GM12878 (cell line): Measurements from ENCODE around the gene ZNF142. TPM values are rescaled to one million over a fixed set of nuclear protein-coding genes. Genes with fewer than 3 reads are reported as not detected.

Experiments
- ATAC-seq: fragments of 200-7000 bp; cut with Tn5 transposase; 3 replicates; pipeline ENCODE4 v1.9.1; 2020; ENCODE audit warnings: mild to moderate bottlenecking, moderate library complexity
- BruUV-seq: library from RNA; stranded (reverse); fragments of 400-500 nt; replicated peaks from 2 replicates; lab custom pipeline; 2021; lab: Mats Ljungman, UMichigan
- CTCF ChIA-PET: fragments of 300-600 bp; sonication (Branson Sonifier 250); formaldehyde crosslinking; extraction: SDS; loops from one replicate; lab custom pipeline; 2021; ENCODE audit warnings: inconsistent platforms; lab: Yijun Ruan, JAX
- POLR2A ChIA-PET: fragments of 350-600 bp; formaldehyde crosslinking; extraction: SDS; loops from one replicate; lab custom pipeline; 2021; ENCODE audit warnings: inconsistent platforms; lab: Charles Lee
- RAD21 ChIA-PET: fragments of 300-600 bp; sonication (Branson Sonifier 250); formaldehyde crosslinking; loops from one replicate; lab custom pipeline; 2023; ENCODE audit warnings: antibody characterized with exemption; ENCODE audit not compliant: unreplicated experiment; lab: Charles Lee
- SMC1A ChIA-PET: fragments of 300-600 bp; sonication (Branson Sonifier 250); formaldehyde crosslinking; loops from one replicate; lab custom pipeline; 2023; ENCODE audit not compliant: unreplicated experiment, uncharacterized antibody; lab: Charles Lee
- DNase-seq: peaks from one replicate; pipeline ENCODE4 v3.0.0-alpha.2; 2011; ENCODE audit warnings: low read depth, low spot score
- FAIRE-seq: peaks from 3 replicates; lab custom pipeline; 2011; peaks lifted over from hg19 to GRCh38; lab: Jason Lieb, UNC
- H2AFZ ChIP-seq: 2 replicates; pipeline ENCODE4 v1.6.0; 2011; ENCODE audit warnings: low read depth, low read length, control low read depth; ENCODE audit not compliant: control insufficient read depth
- H3K27ac ChIP-seq: 2 replicates; pipeline ENCODE4 v1.5.1; 2011; ENCODE audit warnings: control low read depth; ENCODE audit not compliant: control insufficient read depth, insufficient read depth
- H3K27me3 ChIP-seq, 2 experiments: replicated peaks in 1 of 2; 2 replicates each; pipeline versions ENCODE4 v1.6.0 to v1.6.1; 2011; ENCODE audit warnings: low read length in 1 of 2; ENCODE audit not compliant: control insufficient read depth in 2 of 2, insufficient read depth in 2 of 2
- H3K36me3 ChIP-seq, 2 experiments: 2 replicates each; pipeline ENCODE4 v1.5.1; 2011; ENCODE audit warnings: low read length in 1 of 2; ENCODE audit not compliant: control insufficient read depth in 2 of 2, insufficient read depth in 2 of 2
- H3K4me1 ChIP-seq: 2 replicates; pipeline ENCODE4 v1.6.1; 2011; ENCODE audit warnings: mild to moderate bottlenecking, low read length, moderate library complexity, mixed read lengths; ENCODE audit not compliant: control insufficient read depth, insufficient read depth
- H3K4me2 ChIP-seq: 2 replicates; pipeline ENCODE4 v1.6.0; 2011; ENCODE audit warnings: control low read depth; ENCODE audit not compliant: control insufficient read depth, insufficient read depth
- H3K4me3 ChIP-seq: fragments of 200-600 bp; sonication (generic); 2 replicates; pipeline ENCODE4 v1.5.1; 2016
- H3K79me2 ChIP-seq: 2 replicates; pipeline ENCODE4 v1.6.0; 2011; ENCODE audit warnings: low read length; ENCODE audit not compliant: control insufficient read depth, insufficient read depth
- H3K9ac ChIP-seq: 2 replicates; pipeline ENCODE4 v1.8.0; 2011; ENCODE audit warnings: low read length, control low read depth, mixed read lengths; ENCODE audit not compliant: control insufficient read depth, insufficient read depth
- H3K9me3 ChIP-seq: replicated peaks from 3 replicates; pipeline ENCODE4 v1.5.1; 2011; ENCODE audit warnings: mild to moderate bottlenecking, low read length; ENCODE audit not compliant: control insufficient read depth, insufficient read depth
- H4K20me1 ChIP-seq: 2 replicates; pipeline ENCODE4 v1.6.0; 2011; ENCODE audit not compliant: control insufficient read depth, insufficient read depth
- CTCF ChIP-seq, 3 experiments: IDR thresholded peaks in 2 of 3; conservative IDR thresholded peaks in 1 of 3; 2 replicates each; pipeline ENCODE4 v1.5.1; 2011; ENCODE audit warnings: low read depth in 3 of 3, low read length in 3 of 3, mild to moderate bottlenecking in 3 of 3, control low read depth in 2 of 3, moderate library complexity in 2 of 3, inconsistent platforms in 1 of 3, mixed read lengths in 1 of 3; ENCODE audit not compliant: control insufficient read depth in 2 of 3, insufficient read depth in 1 of 3; ENCODE audit errors: extremely low read depth in 1 of 3
- E2F8 ChIP-seq: fragments of 450-650 bp; IDR thresholded peaks from 2 replicates; pipeline ENCODE4 v1.6.1; 2018; ENCODE audit warnings: mild to moderate bottlenecking, low read depth, moderate library complexity; ENCODE audit not compliant: partially characterized antibody
- IKZF2 ChIP-seq, 2 experiments: fragments of 450-650 bp; IDR thresholded peaks; 2 replicates each; pipeline ENCODE4 v1.6.1; 2017; ENCODE audit warnings: mild to moderate bottlenecking in 2 of 2, moderate library complexity in 2 of 2
- IRF5 ChIP-seq: fragments of 450-650 bp; IDR thresholded peaks from 2 replicates; pipeline ENCODE4 v1.6.1; 2017; ENCODE audit warnings: borderline replicate concordance
- JUNB ChIP-seq: IDR thresholded peaks from 2 replicates; pipeline ENCODE4 v1.6.1; 2016; ENCODE audit warnings: antibody characterized with exemption, mild to moderate bottlenecking
- KLF5 ChIP-seq: fragments of 450-650 bp; IDR thresholded peaks from 2 replicates; pipeline ENCODE4 v1.6.1; 2014; ENCODE audit warnings: mild to moderate bottlenecking; ENCODE audit not compliant: partially characterized antibody
- SP1 ChIP-seq: IDR thresholded peaks from one replicate; pipeline ENCODE4 v1.6.1; 2011; ENCODE audit warnings: low read depth, low read length
- USF2 ChIP-seq: IDR thresholded peaks from 2 replicates; pipeline ENCODE4 v1.6.1; 2011; ENCODE audit warnings: low read depth, low read length, improper control_type of control experiment, borderline replicate concordance
- ZBTB33 ChIP-seq: fragments of 450-650 bp; IDR thresholded peaks from 2 replicates; pipeline ENCODE4 v1.6.1; 2017; ENCODE audit warnings: mild to moderate bottlenecking
- ZNF24 ChIP-seq: fragments of 450-650 bp; IDR thresholded peaks from 2 replicates; pipeline ENCODE4 v1.6.1; 2017; ENCODE audit warnings: antibody characterized with exemption, mild to moderate bottlenecking
- WGBS: methylation state at CpG from one replicate; pipeline ENCODE4 v1.1.6; 2016; ENCODE audit warnings: low lambda C conversion rate; ENCODE audit not compliant: insufficient replicate concordance, insufficient coverage; ENCODE audit errors: missing lambda C conversion rate; 5-methylcytosine and 5-hydroxymethylcytosine counted together
- in situ Hi-C: fragments of 300-500 bp; cut with MboI; formaldehyde crosslinking; loops from 9 replicates; pipeline ENCODE4 v1.14.3; 2018; ENCODE audit warnings: mixed read lengths
- intact Hi-C: fragments of 100-400 bp; cut with micrococcal nuclease; formaldehyde crosslinking; loops from one replicate; pipeline ENCODE4 v1.14.2; 2022; ENCODE audit not compliant: unreplicated experiment
- polyA plus RNA-seq, 11 experiments: library from polyadenylated mRNA; depleted of rRNA in 4 of 11; unstranded in 6 of 11; stranded (reverse) in 5 of 11; fragments of >200 nt; fragmentation: Nextera tagmentation in 4 of 11; fragmentation: Illumina TruSeq in 1 of 11; extraction: Ambion mirVana in 4 of 11; extraction: Trizol in 1 of 11; gene quantifications; 1 replicate in 1 of 11; 2 replicates in 10 of 11; pipeline versions ENCODE4 v1.2.1 to v1.2.3, GENCODE V29; 2011 to 2016; ENCODE audit warnings: inconsistent platforms in 2 of 11, missing spikeins in 2 of 11, low read depth in 1 of 11
- total RNA-seq, 4 experiments: library from RNA; depleted of rRNA in 3 of 4; stranded (reverse); fragments of >200 nt in 3 of 4; fragmentation: Illumina TruSeq in 1 of 4; extraction: Trizol in 1 of 4; gene quantifications; 2 replicates each; pipeline versions ENCODE4 v1.2.1 to v1.2.3, GENCODE V29; 2013 to 2021

ZNF142 gene
- total and polyA plus RNA-seq, 10 of the 15 experiments (the other 5 are each of a cell fraction or from before 2014, with no cell fraction given): 1.3 to 40.9 (median 15.0) TPM

DNA sequence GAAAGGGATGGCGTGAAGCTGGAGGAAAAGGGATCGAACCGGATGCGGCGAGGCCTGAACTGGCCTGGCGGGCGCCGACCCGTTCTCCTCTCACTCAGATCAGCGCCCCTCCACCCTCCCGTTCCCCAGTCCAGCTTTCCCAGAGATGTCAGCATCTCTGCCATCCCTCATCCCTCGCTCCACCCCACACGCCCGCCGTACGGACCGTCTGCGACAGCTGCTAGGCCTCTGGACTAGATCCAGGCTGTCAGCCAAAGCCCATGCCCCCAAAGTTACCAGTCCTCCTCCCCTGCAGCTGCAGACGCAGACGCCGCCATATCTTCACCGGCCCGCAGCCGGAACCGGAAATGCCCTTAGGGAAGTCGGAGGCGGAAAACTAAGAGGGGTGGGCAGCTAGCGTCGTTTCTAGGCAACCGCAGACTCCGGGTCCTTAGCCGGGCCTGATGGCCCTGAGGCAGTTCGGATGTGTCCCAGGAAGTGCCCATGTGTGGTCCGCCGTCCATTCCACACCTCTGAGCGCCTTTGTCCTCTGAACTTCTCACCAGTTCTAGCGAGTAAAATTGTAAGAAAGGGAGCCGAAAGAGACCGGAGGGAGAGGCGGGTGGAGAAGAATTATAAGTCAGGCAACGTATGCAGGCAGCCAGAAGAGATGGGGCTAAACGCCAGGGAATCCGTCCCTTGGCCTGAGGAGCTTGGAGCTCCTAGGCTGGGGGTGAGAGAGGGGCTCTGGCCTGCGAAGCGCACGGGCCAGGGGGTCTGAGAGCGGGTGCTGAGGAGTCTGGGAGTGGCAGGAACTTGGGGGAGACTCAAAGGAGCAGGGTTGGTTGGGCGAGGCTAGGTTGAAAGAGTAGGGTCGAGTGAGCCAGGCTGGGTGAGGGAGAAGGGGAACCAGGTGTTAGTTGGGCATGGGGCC is 12.5 kb upstream of the ZNF142 start, which contains the start of the genes RNF25 and STK36:
RNF25 (minus strand) TSS at position 349 of the 913 bp plus-strand sequence; CDS start at position 317, 32 bp downstream.
STK36 (plus strand) TSS at position 433 of the 913 bp plus-strand sequence. CDS start 744 bp downstream, outside the sequence.
- H3K36me3 ChIP-seq: 0 out of 4 replicates have a peak, but pooled peaks cover 0 to 3% of the 10 kb centered on the region in 2 experiments
- peak within 1 kb of the TSS; percentile 98 for H3K4me3 ChIP-seq
- FAIRE-seq (peak; percentile 96), DNase-seq (peak; percentile 42), ATAC-seq (peak; percentile 99)
- H4K20me1 ChIP-seq: no peaks in the 10 kb centered on the region
- ChIA-PET RAD21 (interaction anchor here (0.9 to 2.0 kb wide), 5 partner anchors 12 to 180 kb away, joined by 3 to 22 read pairs (median 3); partner anchors contain the start of genes BCS1L and ZNF142), CTCF (interaction anchor here (0.6 to 5.7 kb wide), 11 partner anchors 12 to 401 kb away, joined by 3 to 48 read pairs (median 4); partner anchors contain the start of genes BCS1L and ZNF142), SMC1A (interaction anchor here (1.4 to 3.1 kb wide), 5 partner anchors 13 to 227 kb away, joined by 3 to 22 read pairs (median 6); partner anchors contain the start of genes BCS1L and ZNF142), POLR2A (interaction anchor here (0.7 to 2.6 kb wide), 5 partner anchors 12 to 138 kb away, joined by 3 to 22 read pairs (median 3); partner anchors contain the start of genes BCS1L and ZNF142)
- H3K9ac ChIP-seq: peak within 1 kb of the TSS; percentile 78
- H3K4me2 ChIP-seq: peak within 1 kb of the TSS; percentile 94
- H2AFZ ChIP-seq: peak within 1 kb of the TSS; percentile 99
- in situ Hi-C loops (no loop called here), intact Hi-C loops (loop anchor here (1.0 kb wide), 2 partner anchors 13 to 175 kb away; partner anchors contain the start of genes BCS1L and ZNF142)
- under 1% methylated on average over 49 of the region's 49 CpGs for WGBS
- peak within 1 kb of the TSS; percentile 82 for H3K27ac ChIP-seq
- H3K9me3 ChIP-seq: no peaks in the 10 kb centered on the region
- 0 out of 2 replicates have a peak, but pooled peaks cover 6% of the 10 kb centered on the region for H3K4me1 ChIP-seq
- H3K79me2 ChIP-seq: peaks cover 13% of the 10 kb centered on the region
- no TSS peak for BruUV-seq
- H3K27me3 ChIP-seq: no peaks in the 10 kb centered on the region
- TF ChIP-seq KLF5 (no peak), SP1 (no peak), JUNB (no peak), ZNF24 (no peak), IRF5 (peak; percentile 92), E2F8 (peak; percentile 69), USF2 (no peak), ZBTB33 (no peak), IKZF2 (IDR thresholded peaks at IDR 0.05) (no peak; a peak in 1 of 4 replicates), CTCF (IDR thresholded peaks at IDR 0.05 in 2 of 3, conservative IDR thresholded peaks at IDR 0.05 in 1 of 3; ENCODE audit: control insufficient read depth in 2 of 3, extremely low read depth in 1 of 3, insufficient read depth in 1 of 3, low read depth in 3 of 3, low read length in 3 of 3) (no peak)
